Loucy (cell line): ENCODE data around the gene IRF3.
"Not testable (repeated sequence)": the region's sequence is repeated elsewhere in the genome, so short reads cannot be mapped to it uniquely, and the experiment has no call there.

Experiments
- H2AFZ ChIP-seq: fragments of 200-600 bp; sonication (generic); 2 replicates; pipeline ENCODE4 v1.6.0; 2016; ENCODE audit warnings: antibody characterized with exemption, mild to moderate bottlenecking, low read length, moderate library complexity
- H3F3A ChIP-seq: fragments of 200-600 bp; 2 replicates; pipeline ENCODE4 v1.6.0; 2016; ENCODE audit warnings: antibody characterized with exemption, low read depth, mild to moderate bottlenecking
- H3K27me3 ChIP-seq: fragments of 200-600 bp; sonication (generic); 2 replicates; pipeline ENCODE4 v1.6.1; 2014; ENCODE audit warnings: low read length, mild to moderate bottlenecking; ENCODE audit not compliant: insufficient read depth, poor library complexity, severe bottlenecking
- H3K36me3 ChIP-seq: fragments of 200-600 bp; sonication (generic); 2 replicates; pipeline ENCODE4 v1.6.1; 2016; ENCODE audit warnings: low read length; ENCODE audit not compliant: insufficient read depth
- H3K4me1 ChIP-seq: fragments of 200-600 bp; sonication (generic); 2 replicates; pipeline ENCODE4 v1.5.1; 2014; ENCODE audit warnings: low read length, mild to moderate bottlenecking; ENCODE audit not compliant: insufficient read depth, poor library complexity, severe bottlenecking
- H3K4me2 ChIP-seq: fragments of 200-600 bp; sonication (generic); 2 replicates; pipeline ENCODE4 v1.6.0; 2014; ENCODE audit warnings: antibody characterized with exemption, low read length, low read depth, mild to moderate bottlenecking; ENCODE audit not compliant: poor library complexity, severe bottlenecking
- H3K4me3 ChIP-seq: fragments of 200-600 bp; sonication (generic); 2 replicates; pipeline ENCODE4 v1.5.1; 2014; ENCODE audit warnings: low read length, mild to moderate bottlenecking, mixed read lengths; ENCODE audit not compliant: poor library complexity, severe bottlenecking
- H3K79me2 ChIP-seq: fragments of 200-600 bp; sonication (generic); 2 replicates; pipeline ENCODE4 v1.6.1; 2014; ENCODE audit warnings: low read length; ENCODE audit not compliant: insufficient read depth
- H3K9ac ChIP-seq: fragments of 200-600 bp; sonication (generic); 2 replicates; pipeline ENCODE4 v1.6.0; 2014; ENCODE audit warnings: mild to moderate bottlenecking, low read depth, low read length, moderate library complexity; ENCODE audit not compliant: poor library complexity, severe bottlenecking
- H3K9me2 ChIP-seq: fragments of 200-600 bp; sonication (generic); replicated peaks from 2 replicates; pipeline ENCODE4 v1.6.1; 2016; ENCODE audit warnings: low read depth, low read length, mixed read lengths
- H3K9me3 ChIP-seq: fragments of 200-600 bp; sonication (generic); 2 replicates; pipeline ENCODE4 v1.6.1; 2014; ENCODE audit warnings: mild to moderate bottlenecking, antibody characterized with exemption, low read length, low read depth; ENCODE audit not compliant: insufficient read depth
- H4K20me1 ChIP-seq: fragments of 200-600 bp; sonication (generic); 2 replicates; pipeline ENCODE4 v1.6.0; 2014; ENCODE audit warnings: antibody characterized with exemption, low read length, mild to moderate bottlenecking; ENCODE audit not compliant: insufficient read depth, poor library complexity, severe bottlenecking
- CTCF ChIP-seq: fragments of 200-600 bp; sonication (generic); conservative IDR thresholded peaks from 2 replicates; pipeline ENCODE4 v1.5.1; 2014; ENCODE audit warnings: mild to moderate bottlenecking, antibody characterized with exemption, low read length
- EZH2phosphoT487 ChIP-seq: fragments of 200-600 bp; IDR thresholded peaks from 2 replicates; pipeline ENCODE4 v1.6.1; 2018; ENCODE audit warnings: antibody characterized with exemption, mild to moderate bottlenecking, moderate library complexity, borderline replicate concordance

IRF3 gene

GRCh38 chr19:49629659-49630058, 36.0 kb downstream of the IRF3 start:
- H3K9ac ChIP-seq = no peak overlapping the region
- H3K9me2 ChIP-seq = no peaks in the 10 kb centered on the region
- no peaks in the 10 kb centered on the region for H3K79me2 ChIP-seq
- H3F3A ChIP-seq = no peaks in the 10 kb centered on the region
- peaks cover 28% of the 10 kb centered on the region; the same call in 1 of the 2 replicates for H3K36me3 ChIP-seq
- TF ChIP-seq EZH2phosphoT487 (no peak), CTCF (no peak)
- H3K27me3 ChIP-seq = no peaks in the 10 kb centered on the region
- H3K9me3 ChIP-seq = no peaks in the 10 kb centered on the region
- H4K20me1 ChIP-seq = no peaks in the 10 kb centered on the region
- no peak overlapping the region for H3K4me3 ChIP-seq
- H2AFZ ChIP-seq = no peak overlapping the region
- no peak overlapping the region for H3K4me2 ChIP-seq
- H3K4me1 ChIP-seq = no peaks in the 10 kb centered on the region

GRCh38 chr19:49626226-49626625, 39.4 kb downstream of the IRF3 start:
- H3K36me3 ChIP-seq = peaks cover 46% of the 10 kb centered on the region; the same call in 1 of the 2 replicates
- no peak overlapping the region for H2AFZ ChIP-seq
- H3K79me2 ChIP-seq = no peaks in the 10 kb centered on the region
- H3K4me1 ChIP-seq = no peaks in the 10 kb centered on the region
- H3K9ac ChIP-seq = no peak overlapping the region
- TF ChIP-seq EZH2phosphoT487 (no peak), CTCF (no peak)
- no peaks in the 10 kb centered on the region for H3K9me3 ChIP-seq
- H3K9me2 ChIP-seq = no peaks in the 10 kb centered on the region
- no peaks in the 10 kb centered on the region for H3K27me3 ChIP-seq
- H3K4me3 ChIP-seq = no peak overlapping the region
- H3K4me2 ChIP-seq = no peak overlapping the region
- H4K20me1 ChIP-seq = no peaks in the 10 kb centered on the region
- H3F3A ChIP-seq = no peaks in the 10 kb centered on the region

GRCh38 chr19:49624967-49625910, 40.4 kb downstream of the IRF3 start:
- Histone ChIP-seq H4K20me1 (no peaks in the 10 kb centered on the region), H3K9ac (no peak overlapping the region), H3K79me2 (no peaks in the 10 kb centered on the region)

GRCh38 chr19:49617860-49618259, 47.8 kb downstream of the IRF3 start:
- not testable (repeated sequence) for H3K9me2 ChIP-seq, H3K9me3 ChIP-seq, H2AFZ ChIP-seq, H3F3A ChIP-seq, H3K4me1 ChIP-seq, H3K9ac ChIP-seq, H3K4me2 ChIP-seq, H3K4me3 ChIP-seq, H3K27me3 ChIP-seq
- Histone ChIP-seq H3K36me3 (peaks cover 76% of the 10 kb centered on the region), H3K79me2 (peaks cover 11% of the 10 kb centered on the region; the same call in 1 of the 2 replicates), H4K20me1 (peaks cover 11% of the 10 kb centered on the region)

More at GRCh38 chr19:49624967-49625910, 40.4 kb downstream of the IRF3 start:
- Histone ChIP-seq H3K4me2 (no peak overlapping the region), H2AFZ (no peak overlapping the region), H3K36me3 (peaks cover 50% of the 10 kb centered on the region; the same call in 1 of the 2 replicates), H3K27me3 (no peaks in the 10 kb centered on the region), H3K4me1 (no peaks in the 10 kb centered on the region), H3F3A (no peaks in the 10 kb centered on the region), H3K4me3 (no peak overlapping the region), H3K9me3 (no peaks in the 10 kb centered on the region), H3K9me2 (no peaks in the 10 kb centered on the region)
- TF ChIP-seq CTCF (no peak), EZH2phosphoT487 (no peak)
